ENCODE data around the gene PCSK6. TPM values are rescaled to one million over a fixed set of nuclear protein-coding genes. Genes with fewer than 3 reads are reported as not detected.

The PCSK6 gene
- total and polyA plus RNA-seq, 7 experiments from 2014 or later, result 0.12 to 3.0 (median 0.70) TPM; not detected in 1

DNA sequence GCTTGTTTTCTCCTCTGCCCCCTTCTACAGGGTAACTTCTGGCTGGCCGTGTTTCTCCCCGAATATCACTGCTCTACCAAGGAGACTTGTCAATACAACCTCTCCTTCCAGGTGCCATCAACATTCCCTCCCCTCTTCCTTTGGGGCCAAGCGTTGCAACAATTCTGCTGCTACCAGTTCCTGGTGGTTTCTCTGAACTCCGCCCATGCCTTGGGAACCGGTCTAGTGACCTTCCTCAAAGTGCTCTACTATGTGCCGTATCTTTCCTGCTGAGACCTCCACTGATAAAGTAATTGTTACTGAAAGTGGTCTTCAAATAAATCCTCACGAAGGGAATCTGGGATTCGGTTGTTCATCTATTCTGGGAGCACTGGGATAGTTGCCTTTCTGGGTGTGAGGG is 26.2 kb downstream of the PCSK6 start:
- DNase-seq, result no peak
- ChIA-PET POLR2A (no interaction called here), CTCF (no interaction called here)
- H3K4me3 Mint-ChIP-seq, result no peak overlapping the region
- peaks cover 5 to 38% (median 20%) of the 10 kb centered on the region in 5 donors for H3K27me3 Mint-ChIP-seq
- peaks cover 0 to 36% (median 5%) of the 10 kb centered on the region in 7 donors for H3K4me1 Mint-ChIP-seq
- H3K9me3 ChIP-seq (ENCODE audit: control insufficient read depth in 2 of 3, low read length in 3 of 3), result no peaks in the 10 kb centered on the region
- no peak overlapping the region for H3K4me3 ChIP-seq (ENCODE audit: low read length)
- no peaks in the 10 kb centered on the region for H3K36me3 ChIP-seq (ENCODE audit: control insufficient read depth in 2 of 3, insufficient read depth in 3 of 3, low read length in 3 of 3)
- H3K4me1 ChIP-seq (ENCODE audit: control insufficient read depth in 2 of 2, insufficient read depth in 2 of 2, low read length in 2 of 2), result no peaks in the 10 kb centered on the region
- H3K27me3 ChIP-seq (ENCODE audit: control insufficient read depth in 2 of 2, insufficient read depth in 2 of 2, low read length in 2 of 2), result no peaks in the 10 kb centered on the region
- peaks cover 0 to 16% (median 0%) of the 10 kb centered on the region in 5 donors for H3K36me3 Mint-ChIP-seq
- no peak overlapping the region for H3K27ac ChIP-seq (ENCODE audit: low read depth, low read length)
- peak overlapping the region in 1 of 9 donors; percentile 2 for H3K27ac Mint-ChIP-seq
- intact Hi-C loops (cut with micrococcal nuclease), result no loop called here
- H3K9me3 Mint-ChIP-seq, result peaks cover 0 to 18% (median 6%) of the 10 kb centered on the region in 11 donors
- no peak for ATAC-seq

- ChIA-PET POLR2A (no interaction called here), CTCF (no interaction called here)
- DNase-seq (no peak), ATAC-seq (no peak)
- H3K27me3 ChIP-seq (ENCODE audit: control insufficient read depth in 2 of 2, insufficient read depth in 2 of 2, low read length in 2 of 2), result no peaks in the 10 kb centered on the region
- peaks cover 0 to 13% (median 0%) of the 10 kb centered on the region in 5 donors for H3K36me3 Mint-ChIP-seq
- peak overlapping the region in 2 of 9 donors; percentile 2 to 83 for H3K27ac Mint-ChIP-seq
- H3K4me3 ChIP-seq (ENCODE audit: low read length), result no peak overlapping the region
- intact Hi-C loops (cut with micrococcal nuclease), result no loop called here
- H3K36me3 ChIP-seq (ENCODE audit: control insufficient read depth in 2 of 3, insufficient read depth in 3 of 3, low read length in 3 of 3), result no peaks in the 10 kb centered on the region
- peaks cover 0 to 15% (median 4%) of the 10 kb centered on the region in 11 donors for H3K9me3 Mint-ChIP-seq
- H3K27me3 Mint-ChIP-seq, result peaks cover 3 to 36% (median 19%) of the 10 kb centered on the region in 5 donors
- no peaks in the 10 kb centered on the region for H3K4me1 ChIP-seq (ENCODE audit: control insufficient read depth in 2 of 2, insufficient read depth in 2 of 2, low read length in 2 of 2)
- peak overlapping the region in 1 of 10 donors; percentile 59 for H3K4me3 Mint-ChIP-seq
- peaks cover 0 to 36% (median 5%) of the 10 kb centered on the region in 7 donors for H3K4me1 Mint-ChIP-seq
- H3K27ac ChIP-seq (ENCODE audit: low read depth, low read length), result no peak overlapping the region
- H3K9me3 ChIP-seq (ENCODE audit: control insufficient read depth in 2 of 3, low read length in 3 of 3), result no peaks in the 10 kb centered on the region
Measured at GRCh38 chr15:101461097-101461496, 28.4 kb downstream of the PCSK6 start.

- H3K36me3 ChIP-seq (ENCODE audit: control insufficient read depth in 2 of 3, insufficient read depth in 3 of 3, low read length in 3 of 3), result no peaks in the 10 kb centered on the region
- POLR2A ChIA-PET, result no interaction called here
- Mint-ChIP-seq H3K27me3 (peaks cover 0 to 32% (median 17%) of the 10 kb centered on the region in 5 donors), H3K36me3 (peaks cover 0 to 6% (median 0%) of the 10 kb centered on the region in 5 donors), H3K4me1 (peaks cover 0 to 43% (median 5%) of the 10 kb centered on the region in 7 donors), H3K9me3 (peaks cover 0 to 6% (median 0%) of the 10 kb centered on the region in 11 donors), H3K4me3 (no peak overlapping the region), H3K27ac (peak overlapping the region in 1 of 9 donors; percentile 83)
- ATAC-seq, result no peak
- no peaks in the 10 kb centered on the region for H3K4me1 ChIP-seq (ENCODE audit: control insufficient read depth in 2 of 2, insufficient read depth in 2 of 2, low read length in 2 of 2)
- no peak overlapping the region for H3K27ac ChIP-seq (ENCODE audit: low read depth, low read length)
- intact Hi-C loops (cut with micrococcal nuclease), result no loop called here
- no peaks in the 10 kb centered on the region for H3K27me3 ChIP-seq (ENCODE audit: control insufficient read depth in 2 of 2, insufficient read depth in 2 of 2, low read length in 2 of 2)
- CTCF ChIA-PET, result no interaction called here
- no peak for DNase-seq
- H3K9me3 ChIP-seq (ENCODE audit: control insufficient read depth in 2 of 3, low read length in 3 of 3), result no peaks in the 10 kb centered on the region
- H3K4me3 ChIP-seq (ENCODE audit: low read length), result no peak overlapping the region
Measured at GRCh38 chr15:101459579-101460300, 29.8 kb downstream of the PCSK6 start.

DNA sequence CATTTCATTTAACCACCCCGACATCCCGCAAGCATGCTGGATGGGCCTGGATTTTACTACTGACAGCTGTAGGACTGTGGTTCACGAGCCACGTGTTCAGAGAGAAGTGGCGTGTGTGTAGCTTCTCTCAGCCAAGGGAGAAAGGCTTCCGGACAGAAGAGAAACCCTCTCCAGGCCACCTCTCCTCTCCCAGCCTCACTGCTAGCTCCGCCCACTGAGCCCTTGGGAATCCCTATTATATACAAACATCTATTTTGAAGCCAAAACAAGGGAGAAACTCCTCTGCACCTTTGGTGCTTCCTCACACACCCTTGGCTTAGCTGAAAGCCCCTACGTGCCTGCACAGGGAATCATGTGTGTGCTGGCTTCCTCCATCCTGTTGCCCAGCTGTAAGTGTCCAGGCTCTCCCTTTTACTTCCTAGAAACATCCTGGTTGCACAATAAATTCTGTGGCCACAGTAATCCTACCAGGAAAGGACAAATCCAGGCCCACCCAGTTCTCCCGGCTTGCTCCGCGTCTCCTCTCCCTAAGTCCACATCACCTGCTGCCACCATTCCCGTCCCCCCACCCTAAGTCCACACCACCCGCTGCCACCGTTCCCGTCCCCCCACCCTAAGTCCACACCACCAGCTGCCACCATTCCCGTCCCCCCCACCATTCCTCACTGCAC is 30.5 kb downstream of the PCSK6 start:
- H3K36me3 ChIP-seq (ENCODE audit: control insufficient read depth in 2 of 3, insufficient read depth in 3 of 3, low read length in 3 of 3), result no peaks in the 10 kb centered on the region
- POLR2A ChIA-PET, result no interaction called here
- H3K27me3 Mint-ChIP-seq, result peaks cover 0 to 31% (median 17%) of the 10 kb centered on the region in 5 donors

DNA sequence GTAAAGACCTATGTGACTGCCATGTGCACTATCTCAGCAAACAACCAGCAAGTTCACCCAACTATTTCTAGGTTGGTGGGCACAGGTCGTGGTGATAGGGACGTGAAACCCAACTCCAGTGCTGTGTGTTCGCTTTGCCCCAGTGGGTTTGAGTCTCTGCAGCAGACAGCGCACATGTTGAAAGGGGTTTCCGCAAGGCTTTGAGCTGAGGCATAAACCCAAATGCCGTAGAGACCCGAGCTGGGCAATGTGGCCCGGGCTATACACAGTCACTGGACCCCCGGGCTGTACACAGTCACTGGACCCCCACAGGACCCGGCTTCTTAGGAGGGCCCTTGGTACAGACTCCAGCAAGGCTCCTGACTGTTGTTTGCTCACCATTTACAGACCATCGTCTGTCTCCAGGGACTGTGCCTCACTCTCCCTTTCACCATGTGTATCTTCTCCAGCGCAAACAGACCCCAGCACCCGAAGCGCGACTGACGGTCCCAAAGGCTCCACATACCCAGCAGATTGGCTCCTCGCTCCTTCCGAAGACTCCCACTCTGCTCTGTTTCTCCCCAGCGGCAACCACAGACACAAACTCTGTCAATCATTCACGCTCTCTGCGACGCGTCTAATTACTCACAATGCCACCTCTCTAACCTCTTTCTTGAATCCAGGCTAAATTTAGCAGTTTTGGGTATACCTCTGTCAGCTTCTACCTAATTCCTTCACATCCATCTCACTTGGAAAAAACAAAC is 31.2 kb downstream of the PCSK6 start:
- ATAC-seq, result no peak
- Histone ChIP-seq H3K4me3 (ENCODE audit: low read length) (no peak overlapping the region), H3K9me3 (ENCODE audit: control insufficient read depth in 2 of 3, low read length in 3 of 3) (no peaks in the 10 kb centered on the region), H3K27me3 (ENCODE audit: control insufficient read depth in 2 of 2, insufficient read depth in 2 of 2, low read length in 2 of 2) (no peaks in the 10 kb centered on the region), H3K4me1 (ENCODE audit: control insufficient read depth in 2 of 2, insufficient read depth in 2 of 2, low read length in 2 of 2) (no peaks in the 10 kb centered on the region), H3K36me3 (ENCODE audit: control insufficient read depth in 2 of 3, insufficient read depth in 3 of 3, low read length in 3 of 3) (no peaks in the 10 kb centered on the region), H3K27ac (ENCODE audit: low read depth, low read length) (no peak overlapping the region)
- CTCF ChIA-PET, result no interaction called here
- Mint-ChIP-seq H3K9me3 (peaks cover 0 to 2% (median 0%) of the 10 kb centered on the region in 11 donors), H3K27ac (no peak overlapping the region), H3K27me3 (peaks cover 0 to 25% (median 16%) of the 10 kb centered on the region in 5 donors), H3K4me3 (no peak overlapping the region), H3K4me1 (peaks cover 0 to 39% (median 5%) of the 10 kb centered on the region in 7 donors), H3K36me3 (peaks cover 0 to 2% (median 0%) of the 10 kb centered on the region in 5 donors)
- no peak for DNase-seq
- POLR2A ChIA-PET, result no interaction called here
- intact Hi-C loops (cut with micrococcal nuclease), result no loop called here

More for the DNA sequence above, 30.5 kb downstream of the PCSK6 start:
- intact Hi-C loops (cut with micrococcal nuclease), result no loop called here
- DNase-seq, result no peak
- no peak overlapping the region for H3K4me3 ChIP-seq (ENCODE audit: low read length)
- Mint-ChIP-seq H3K36me3 (peaks cover 0 to 6% (median 0%) of the 10 kb centered on the region in 5 donors), H3K4me1 (peaks cover 0 to 43% (median 5%) of the 10 kb centered on the region in 7 donors), H3K27ac (peak overlapping the region in 2 of 9 donors; percentile 3 to 64), H3K4me3 (no peak overlapping the region), H3K9me3 (peaks cover 0 to 6% (median 0%) of the 10 kb centered on the region in 11 donors)
- CTCF ChIA-PET, result no interaction called here
- H3K9me3 ChIP-seq (ENCODE audit: control insufficient read depth in 2 of 3, low read length in 3 of 3), result no peaks in the 10 kb centered on the region
- no peaks in the 10 kb centered on the region for H3K4me1 ChIP-seq (ENCODE audit: control insufficient read depth in 2 of 2, insufficient read depth in 2 of 2, low read length in 2 of 2)
- ATAC-seq, result no peak
- H3K27me3 ChIP-seq (ENCODE audit: control insufficient read depth in 2 of 2, insufficient read depth in 2 of 2, low read length in 2 of 2), result no peaks in the 10 kb centered on the region
- H3K27ac ChIP-seq (ENCODE audit: low read depth, low read length), result no peak overlapping the region

- Histone ChIP-seq H3K4me1 (ENCODE audit: control insufficient read depth in 2 of 2, insufficient read depth in 2 of 2, low read length in 2 of 2) (no peaks in the 10 kb centered on the region), H3K27ac (ENCODE audit: low read depth, low read length) (no peak overlapping the region), H3K36me3 (ENCODE audit: control insufficient read depth in 2 of 3, insufficient read depth in 3 of 3, low read length in 3 of 3) (no peaks in the 10 kb centered on the region), H3K27me3 (ENCODE audit: control insufficient read depth in 2 of 2, insufficient read depth in 2 of 2, low read length in 2 of 2) (no peaks in the 10 kb centered on the region), H3K9me3 (ENCODE audit: control insufficient read depth in 2 of 3, low read length in 3 of 3) (no peaks in the 10 kb centered on the region), H3K4me3 (ENCODE audit: low read length) (no peak overlapping the region)
- H3K4me3 Mint-ChIP-seq, result no peak overlapping the region
- no peak for ATAC-seq
- peaks cover 0 to 2% (median 0%) of the 10 kb centered on the region in 11 donors for H3K9me3 Mint-ChIP-seq
- ChIA-PET POLR2A (no interaction called here), CTCF (no interaction called here)
- intact Hi-C loops (cut with micrococcal nuclease), result no loop called here
- peaks cover 0 to 23% (median 20%) of the 10 kb centered on the region in 5 donors for H3K27me3 Mint-ChIP-seq
- no peak overlapping the region for H3K27ac Mint-ChIP-seq
- H3K4me1 Mint-ChIP-seq, result peaks cover 0 to 37% (median 5%) of the 10 kb centered on the region in 7 donors
- peaks cover 0 to 2% (median 0%) of the 10 kb centered on the region in 5 donors for H3K36me3 Mint-ChIP-seq
- DNase-seq, result no peak
Measured at GRCh38 chr15:101457696-101458095, 31.8 kb downstream of the PCSK6 start.

All from naive thymus-derived CD4-positive, alpha-beta T cell (primary cell).